Stomach (tissue), 4 donors: ENCODE results near the gene SPG7.

Experiments used
- CTCF ChIP-seq, 7 experiments: fragments of 450-650 bp in 4 of 7; fragments of 200-600 bp in 3 of 7; sonication (generic) in 3 of 7; IDR thresholded peaks; one replicate each; pipeline ENCODE4 v1.5.1; 2016 to 2019; ENCODE audit warnings: antibody characterized with exemption in 7 of 7, control low read depth in 2 of 7, mild to moderate bottlenecking in 1 of 7
- EP300 ChIP-seq: sonication (generic); formaldehyde crosslinking; IDR thresholded peaks from one replicate; pipeline ENCODE4 v1.6.1; 2017; ENCODE audit warnings: antibody characterized with exemption
- POLR2A ChIP-seq, 4 donors: fragments of 450-650 bp; IDR thresholded peaks; one replicate each; pipeline ENCODE4 v1.6.1; 2016; ENCODE audit warnings: antibody characterized with exemption in 4 of 4, control low read depth in 2 of 4, mild to moderate bottlenecking in 1 of 4, moderate library complexity in 1 of 4
- POLR2AphosphoS5 ChIP-seq, 3 donors: sonication (generic); formaldehyde crosslinking; IDR thresholded peaks; one replicate each; pipeline ENCODE4 v1.6.1; 2016; ENCODE audit warnings: antibody characterized with exemption in 3 of 3

- TF ChIP-seq CTCF (IDR thresholded peaks at IDR 0.05) (no peak), EP300 (no peak), POLR2A (IDR thresholded peaks at IDR 0.05) (no peak), POLR2AphosphoS5 (IDR thresholded peaks at IDR 0.05) (no peak)
These were observed 41.3 kb upstream of the SPG7 start for GRCh38 chr16:89466920-89467319.
